Central memory CD4-positive, alpha-beta T cell (primary cell): ENCODE results near the gene SQOR.

ENCODE experiments used
- DNase-seq: peaks from one replicate; pipeline ENCODE4 v3.0.0; 2022

Gene SQOR

DNA sequence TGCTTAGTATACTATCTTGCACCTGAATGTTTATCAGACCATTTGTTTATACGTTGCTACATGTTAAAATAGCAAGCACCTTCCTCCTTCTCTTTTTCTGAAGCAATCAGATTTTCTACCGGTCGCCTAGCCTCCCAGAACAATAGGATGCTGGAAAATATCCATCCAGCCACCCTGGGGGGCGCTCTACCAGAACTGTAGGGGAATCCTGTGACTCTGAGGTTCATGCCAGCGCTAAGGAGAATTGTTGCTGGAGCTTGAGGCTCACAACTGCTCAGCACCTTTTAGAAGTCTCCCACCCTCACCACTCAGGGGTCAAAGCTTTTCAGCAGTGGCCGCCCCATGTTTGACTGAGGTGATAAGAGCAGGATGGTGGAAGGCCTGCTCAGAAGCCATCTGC, 27.5 kb downstream of the SQOR start:
- DNase-seq: no peak

DNA sequence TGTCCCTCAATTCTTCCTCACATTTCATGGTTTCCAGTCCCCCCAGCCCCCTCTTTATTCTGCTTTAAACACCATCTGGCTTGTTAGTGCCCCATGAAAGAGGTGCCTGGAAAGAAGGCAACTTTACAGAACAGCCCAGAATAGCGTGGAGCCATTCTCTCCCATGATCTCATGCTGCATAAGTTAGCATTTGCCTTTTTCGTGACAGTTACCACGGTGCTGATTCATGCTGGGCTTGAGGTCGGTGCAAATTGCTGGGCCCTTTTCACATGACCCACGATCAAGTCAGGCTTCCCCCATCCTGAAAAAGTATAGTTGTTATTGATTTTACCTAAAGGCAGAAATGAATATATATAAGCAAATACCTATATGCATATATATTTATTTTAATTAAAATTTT, 29.6 kb downstream of the SQOR start:
- DNase-seq: no peak

- DNase-seq: no peak
Observed at GRCh38 chr15:45665261-45665660, 30.4 kb downstream of the SQOR start.

GRCh38 chr15:45666119-45666875, 31.5 kb downstream of the SQOR start:
- DNase-seq: no peak

GRCh38 chr15:45667002-45667401, 32.2 kb downstream of the SQOR start:
- DNase-seq: no peak

DNA sequence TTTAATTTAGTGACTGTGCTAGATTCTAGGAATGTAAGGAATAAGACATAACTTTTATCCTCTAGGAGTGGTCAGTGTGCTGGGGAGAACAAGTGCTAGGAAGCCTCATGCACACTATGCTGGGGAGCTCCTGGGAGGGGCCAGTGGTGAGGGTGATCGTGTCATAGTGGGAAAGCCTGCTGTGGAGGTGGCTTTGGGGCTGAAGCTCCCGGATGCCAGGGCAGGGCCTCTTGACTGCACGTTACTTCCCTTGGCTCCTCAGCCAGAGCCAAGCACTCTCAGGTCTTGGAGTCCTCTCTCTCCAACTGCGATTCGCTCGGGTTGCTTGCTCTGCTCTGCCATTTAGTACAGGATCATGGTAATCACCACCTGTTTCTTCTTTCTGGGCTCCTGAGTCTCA, 33.6 kb downstream of the SQOR start:
- DNase-seq: no peak

DNA sequence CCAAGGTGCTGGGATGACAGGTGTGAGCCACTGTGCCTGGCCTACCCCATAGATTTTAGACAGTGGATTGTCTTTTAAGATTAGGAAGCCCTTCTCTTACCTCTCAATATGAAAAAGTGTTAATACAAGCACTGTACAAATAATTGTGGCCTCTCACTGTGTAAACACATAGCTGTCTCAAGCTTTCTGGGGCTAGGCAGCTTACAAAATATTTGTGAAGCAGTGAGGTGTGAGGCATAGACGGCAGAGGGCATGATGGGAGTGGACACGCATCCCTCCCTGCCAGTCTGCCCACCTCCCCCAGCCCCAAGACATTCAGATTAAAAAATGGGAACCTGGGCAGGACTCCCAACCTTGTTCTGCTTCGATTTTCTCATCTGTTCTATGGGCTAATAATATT, 34.6 kb downstream of the SQOR start:
- no peak for DNase-seq

DNA sequence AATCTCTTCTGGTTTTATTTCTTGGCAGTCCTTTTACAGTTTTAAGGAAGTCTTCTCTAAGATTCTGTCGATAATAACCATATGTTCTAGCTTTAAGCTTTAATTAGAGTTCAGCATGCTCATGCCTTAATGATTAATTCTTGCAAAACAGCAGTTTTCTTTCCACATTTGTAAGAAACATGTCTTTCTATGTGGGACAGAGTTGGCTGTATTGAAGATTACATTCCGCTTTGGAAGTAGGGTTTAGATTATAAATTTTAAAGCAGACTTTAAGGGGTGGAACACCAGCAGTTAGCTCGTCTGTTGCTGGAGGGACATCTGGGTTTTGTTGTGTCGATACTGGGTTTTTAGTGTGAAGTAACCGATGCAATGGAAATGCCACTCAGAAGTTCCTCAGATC, 35.3 kb downstream of the SQOR start:
- no peak for DNase-seq

- DNase-seq: no peak
Observed at GRCh38 chr15:45670511-45670910, 35.7 kb downstream of the SQOR start.

DNA sequence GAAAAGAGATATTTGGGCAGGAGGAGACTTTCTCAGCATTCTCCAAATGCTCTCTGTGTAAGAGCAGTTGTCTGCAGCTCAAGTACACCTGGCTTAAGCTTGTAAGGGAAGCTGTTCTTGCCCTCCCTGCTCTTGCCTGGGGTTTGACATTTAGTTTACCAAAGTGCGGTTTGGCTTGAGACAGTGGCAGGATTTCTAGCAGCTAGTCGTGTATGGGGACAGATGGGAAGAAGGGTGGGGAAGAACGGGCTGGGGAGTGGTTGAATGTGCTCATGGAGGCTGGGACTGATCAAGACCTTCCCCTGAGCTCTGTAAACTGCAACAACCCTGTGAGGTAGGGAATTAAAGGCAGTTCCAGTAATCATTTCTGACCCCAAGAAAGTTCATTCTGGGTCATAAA, 39.8 kb downstream of the SQOR start:
- DNase-seq: no peak

DNA sequence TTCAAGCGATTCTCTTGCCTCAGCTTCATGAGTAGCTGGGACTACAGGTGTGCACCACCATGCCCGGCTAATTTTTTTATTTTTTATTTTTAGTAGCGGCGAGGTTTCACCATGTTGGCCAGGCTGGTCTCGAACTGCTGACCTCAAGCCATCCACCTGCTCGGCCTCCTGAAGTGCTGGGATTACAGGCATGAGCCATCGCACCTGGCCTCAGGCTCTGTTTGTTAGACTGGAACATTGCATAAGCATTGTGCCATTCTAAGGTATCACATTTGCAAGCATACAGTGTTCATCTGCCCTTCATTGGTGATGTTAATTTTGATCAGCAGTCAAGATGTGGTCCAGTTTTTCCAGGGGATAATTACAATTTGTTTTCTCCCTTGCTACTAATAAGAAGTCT, 43.0 kb downstream of the SQOR start:
- DNase-seq: no peak

DNA sequence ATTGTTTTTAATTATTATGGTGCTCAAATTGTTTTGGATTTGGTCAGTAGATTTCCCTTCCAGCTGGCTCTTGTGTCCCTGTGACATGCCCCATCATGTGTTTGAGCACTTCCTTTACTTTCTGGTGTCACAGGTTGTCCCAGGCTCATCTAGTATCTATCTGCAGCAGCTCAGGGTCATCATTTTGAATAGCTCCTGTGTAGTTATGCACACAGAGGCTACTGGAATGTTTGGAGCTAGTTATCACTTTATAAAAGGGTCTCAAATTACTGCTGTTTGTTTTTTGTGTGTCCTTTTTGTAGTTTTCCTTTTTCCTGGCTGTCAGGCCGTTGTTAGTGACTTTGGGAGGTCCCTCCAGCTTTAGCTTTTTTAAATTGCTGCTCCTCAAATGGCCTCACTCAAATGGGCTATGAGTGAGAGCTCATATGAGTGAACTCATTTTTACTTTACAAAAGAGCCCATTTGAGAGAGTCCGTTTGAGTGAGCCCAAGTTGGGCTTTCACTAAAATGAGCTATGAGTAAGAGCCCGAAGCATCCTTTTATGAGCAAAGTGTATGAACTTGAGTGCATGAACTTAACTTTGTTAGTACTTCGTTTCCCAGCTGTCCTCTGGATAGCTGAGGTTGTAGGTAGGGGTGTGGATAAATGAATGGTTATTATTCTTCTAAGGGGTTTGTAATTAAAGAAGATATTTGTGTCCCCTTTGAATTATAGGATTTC, 43.8 kb downstream of the SQOR start:
- DNase-seq: no peak

GRCh38 chr15:45684533-45684932, 49.7 kb downstream of the SQOR start:
- no peak for DNase-seq

DNA sequence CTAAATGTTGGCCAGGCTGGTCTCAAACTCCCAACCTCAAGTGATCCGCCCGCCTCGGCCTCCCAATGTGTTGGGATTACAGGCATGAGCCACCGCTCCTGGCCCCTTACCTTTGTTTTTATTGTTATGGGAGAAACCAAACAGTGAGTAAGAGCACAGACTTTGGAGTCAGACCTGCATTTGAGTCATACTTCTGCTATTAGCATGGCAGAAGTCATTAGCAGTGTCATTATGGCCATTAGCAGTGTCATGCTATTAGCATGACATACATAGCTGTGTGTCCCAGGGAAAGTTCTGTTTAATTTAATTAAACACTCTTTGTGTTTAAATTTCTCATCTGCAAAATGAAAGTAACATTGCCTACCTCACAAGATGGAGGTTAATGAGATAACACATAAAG, 54.8 kb downstream of the SQOR start:
- no peak for DNase-seq

DNA sequence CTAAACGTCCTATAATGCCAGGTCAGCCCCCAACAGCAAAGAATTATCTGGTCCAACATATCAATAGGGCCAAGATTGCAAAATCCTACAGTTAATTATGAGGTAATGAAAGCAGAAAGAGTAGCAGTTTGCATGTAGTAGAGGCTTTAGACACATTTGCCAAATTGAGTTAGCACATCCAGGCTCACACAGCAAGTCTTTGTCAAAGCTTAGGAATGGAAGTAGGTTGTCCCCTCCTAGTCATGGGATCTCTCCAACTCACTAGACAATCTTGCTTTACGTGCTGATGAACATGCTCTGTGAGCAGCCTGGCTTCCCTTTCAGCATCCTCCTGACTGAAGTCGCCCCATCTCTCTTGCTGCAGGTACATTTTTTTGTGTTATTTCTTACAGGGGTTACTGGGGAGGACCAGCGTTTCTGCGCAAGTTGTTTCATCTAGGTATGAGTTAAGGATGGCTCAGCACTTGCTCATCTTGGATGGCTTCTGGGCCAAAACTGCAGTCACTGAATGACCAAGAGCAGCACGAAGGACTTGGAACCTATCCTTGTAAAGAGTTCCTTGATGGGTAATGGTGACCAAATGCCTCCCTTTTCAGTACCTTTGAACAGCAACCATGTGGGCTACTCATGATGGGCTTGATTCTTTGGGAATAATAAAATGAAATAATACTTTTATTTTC, 55.9 kb downstream of the SQOR start:
- DNase-seq: no peak

- no peak for DNase-seq
Observed at GRCh38 chr15:45701108-45701507, 66.3 kb downstream of the SQOR start.

DNA sequence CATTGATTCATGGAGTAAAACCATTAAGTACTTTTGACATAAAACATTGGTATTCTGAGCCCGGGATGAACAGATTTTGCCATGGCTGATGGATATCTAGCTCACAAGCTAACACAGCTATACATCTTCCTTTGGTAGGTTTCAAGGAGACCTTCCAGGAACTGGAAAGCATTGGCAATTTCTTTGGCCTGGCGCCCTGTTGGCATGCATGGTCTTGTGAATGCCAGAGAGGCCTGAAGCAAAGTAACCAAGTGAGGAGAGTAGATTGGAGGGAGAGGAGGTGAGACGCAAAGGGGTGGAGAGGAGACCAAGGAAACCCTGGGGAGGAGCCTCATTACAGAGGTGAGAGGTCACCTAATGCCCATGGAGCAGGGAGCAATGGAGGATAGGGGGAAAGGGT, 67.2 kb downstream of the SQOR start:
- no peak for DNase-seq

DNA sequence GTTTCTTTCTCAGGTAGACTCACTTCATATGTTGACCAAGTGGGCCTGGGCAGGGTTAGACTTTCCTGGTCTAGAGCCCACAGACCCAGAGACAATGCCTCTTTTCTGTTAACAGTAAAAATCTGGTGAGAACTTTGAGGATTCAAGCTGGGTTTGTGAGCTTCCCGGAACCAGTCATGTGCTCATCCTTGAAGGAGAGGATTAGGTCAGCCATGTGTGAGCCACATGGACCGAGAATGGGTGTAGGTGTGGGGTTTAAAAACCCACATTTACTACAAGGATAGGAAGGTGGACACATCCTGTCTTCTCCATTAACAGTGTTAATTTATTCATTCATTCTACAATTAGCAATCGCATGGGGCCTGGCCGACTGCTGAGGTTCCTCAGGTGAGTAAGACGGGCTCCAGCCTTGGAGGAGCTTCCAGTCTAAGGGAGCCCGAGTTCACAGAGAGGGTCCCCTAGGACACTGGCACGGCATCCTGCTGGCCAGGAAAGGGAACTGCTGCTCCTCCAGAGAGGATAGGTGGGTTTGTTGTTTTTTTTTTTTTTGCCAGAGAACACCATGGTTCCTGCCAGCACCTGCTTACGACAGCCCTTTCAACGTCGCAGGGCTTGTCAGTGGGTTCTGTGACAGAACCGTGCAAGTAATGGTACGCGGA, 69.0 kb downstream of the SQOR start:
- no peak for DNase-seq

DNA sequence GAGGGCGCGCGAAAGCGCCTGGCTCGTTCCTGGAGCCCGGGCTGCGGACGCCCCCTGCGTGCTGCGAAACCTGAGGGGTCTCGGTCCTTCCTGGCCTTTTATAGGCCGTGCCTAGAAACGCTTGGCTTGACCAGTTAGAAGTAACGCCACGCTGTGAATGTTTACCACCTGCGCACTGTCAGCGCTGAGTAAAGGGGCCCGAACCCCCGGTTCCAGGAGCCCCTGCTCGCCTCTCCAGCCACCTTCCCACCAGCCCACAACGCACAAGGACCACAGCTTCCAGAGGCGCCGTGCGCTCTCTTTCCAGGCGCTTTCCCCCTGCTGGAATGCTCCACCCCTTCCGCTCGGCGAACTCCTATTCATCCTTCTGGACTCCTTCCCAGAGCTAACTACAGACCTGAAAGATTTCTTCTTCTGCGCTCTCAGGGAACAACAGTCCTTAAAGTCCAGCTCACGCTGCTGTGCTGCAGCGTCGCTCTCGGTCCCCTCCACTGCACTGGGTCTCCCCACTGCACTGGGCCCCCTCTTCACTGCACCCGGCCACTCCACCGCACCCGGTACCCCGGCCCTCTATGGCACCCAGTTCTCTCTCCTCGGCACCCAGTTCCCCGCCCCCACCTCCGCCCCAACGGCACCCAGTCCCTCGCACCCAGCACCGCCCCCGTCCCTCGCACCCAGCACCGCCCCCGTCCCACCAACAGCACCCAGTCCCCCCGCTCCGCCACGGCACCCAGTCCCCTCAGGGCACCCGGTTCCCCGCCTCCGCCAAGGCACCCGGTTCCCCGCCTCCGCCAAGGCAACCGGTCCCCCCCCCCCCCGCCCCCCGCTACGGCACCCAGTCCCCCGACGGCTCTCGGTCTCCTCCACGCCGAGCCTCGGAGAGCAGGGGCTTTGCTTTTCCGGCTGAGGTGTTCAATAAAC, 69.8 kb downstream of the SQOR start:
- no peak for DNase-seq

GRCh38 chr15:45705510-45706473, 71.0 kb downstream of the SQOR start:
- peak; percentile 66 for DNase-seq

DNA sequence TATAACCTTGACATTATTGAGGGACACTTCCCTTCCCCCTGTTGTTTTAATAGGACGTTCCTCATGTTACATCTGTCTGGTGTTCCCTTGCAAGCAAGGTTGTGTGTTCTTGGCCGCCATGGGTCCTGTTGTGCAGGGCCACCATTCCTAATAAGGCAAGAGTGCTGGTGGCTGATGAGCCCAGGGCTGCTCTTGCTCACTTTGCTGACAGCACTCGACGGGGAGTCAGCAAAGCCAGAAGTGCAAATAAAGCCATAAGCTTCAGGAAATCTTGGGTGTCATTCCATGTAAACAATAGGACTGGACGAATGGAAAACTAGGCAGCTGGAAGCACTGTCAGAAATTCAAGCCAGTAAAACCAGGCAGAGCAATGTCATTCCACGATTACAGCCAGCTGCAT, 75.8 kb downstream of the SQOR start:
- DNase-seq: no peak
